DOHH2 (cell line): ENCODE measurements around the gene SYNE4.

Experiments
- H3F3A ChIP-seq: fragments of 200-600 bp; sonication (generic), shearing (Covaris generic); 2 replicates; pipeline ENCODE4 v1.6.0; 2016; ENCODE audit warnings: antibody characterized with exemption, mild to moderate bottlenecking; ENCODE audit not compliant: control insufficient read depth, insufficient read depth
- H3K27ac ChIP-seq: fragments of 200-600 bp; sonication (generic); 2 replicates; pipeline ENCODE4 v1.5.1; 2014; ENCODE audit warnings: low read depth, mild to moderate bottlenecking, low read length, moderate library complexity
- H3K27me3 ChIP-seq: fragments of 200-600 bp; sonication (generic); 2 replicates; pipeline ENCODE4 v1.6.1; 2014; ENCODE audit warnings: mild to moderate bottlenecking, low read length, mixed read lengths; ENCODE audit not compliant: control insufficient read depth
- H3K36me3 ChIP-seq: fragments of 200-600 bp; sonication (generic); 2 replicates; pipeline ENCODE4 v1.6.1; 2014; ENCODE audit warnings: mild to moderate bottlenecking, low read length, moderate library complexity, mixed read lengths; ENCODE audit not compliant: control insufficient read depth
- H3K4me1 ChIP-seq: fragments of 200-600 bp; sonication (generic); 2 replicates; pipeline ENCODE4 v1.6.1; 2014; ENCODE audit warnings: mild to moderate bottlenecking, low read length, mixed read lengths; ENCODE audit not compliant: control insufficient read depth
- H3K4me2 ChIP-seq: fragments of 200-600 bp; sonication (generic); 2 replicates; pipeline ENCODE4 v1.6.0; 2014; ENCODE audit warnings: mild to moderate bottlenecking, low read length, moderate library complexity
- H3K4me3 ChIP-seq: fragments of 200-600 bp; sonication (generic); 2 replicates; pipeline ENCODE4 v1.5.1; 2014; ENCODE audit warnings: mild to moderate bottlenecking, low read length, mixed read lengths
- H3K79me2 ChIP-seq: fragments of 200-600 bp; sonication (generic); 2 replicates; pipeline ENCODE4 v1.6.1; 2014; ENCODE audit warnings: mild to moderate bottlenecking, low read length, mixed read lengths; ENCODE audit not compliant: control insufficient read depth
- H3K9me2 ChIP-seq: fragments of 200-600 bp; sonication (generic); replicated peaks from 2 replicates; pipeline ENCODE4 v1.6.1; 2014; ENCODE audit warnings: mild to moderate bottlenecking, low read length, mixed read lengths; ENCODE audit not compliant: control insufficient read depth
- H3K9me3 ChIP-seq: fragments of 200-600 bp; sonication (generic); 2 replicates; pipeline ENCODE4 v1.6.1; 2014; ENCODE audit warnings: antibody characterized with exemption, low read length, mixed read lengths; ENCODE audit not compliant: control insufficient read depth, insufficient read depth
- H4K20me1 ChIP-seq: fragments of 200-600 bp; sonication (generic); 2 replicates; pipeline ENCODE4 v1.6.0; 2014; ENCODE audit warnings: low read depth, mild to moderate bottlenecking, antibody characterized with exemption, low read length, moderate library complexity; ENCODE audit not compliant: control insufficient read depth, insufficient read depth
- EZH2phosphoT487 ChIP-seq: fragments of 200-600 bp; sonication (generic); IDR thresholded peaks from 2 replicates; pipeline ENCODE4 v1.6.1; 2017; ENCODE audit warnings: borderline replicate concordance, mild to moderate bottlenecking, antibody characterized with exemption, low read length, moderate library complexity, mixed read lengths
- TF ChIP-seq, protein P1 (sequence below): fragments of 200-600 bp; sonication (generic); IDR thresholded peaks from one replicate; pipeline ENCODE4 v1.5.1; 2014; ENCODE audit warnings: antibody characterized with exemption, mild to moderate bottlenecking, low read depth, low read length; ENCODE audit not compliant: poor library complexity, severe bottlenecking

SYNE4 gene

DNA sequence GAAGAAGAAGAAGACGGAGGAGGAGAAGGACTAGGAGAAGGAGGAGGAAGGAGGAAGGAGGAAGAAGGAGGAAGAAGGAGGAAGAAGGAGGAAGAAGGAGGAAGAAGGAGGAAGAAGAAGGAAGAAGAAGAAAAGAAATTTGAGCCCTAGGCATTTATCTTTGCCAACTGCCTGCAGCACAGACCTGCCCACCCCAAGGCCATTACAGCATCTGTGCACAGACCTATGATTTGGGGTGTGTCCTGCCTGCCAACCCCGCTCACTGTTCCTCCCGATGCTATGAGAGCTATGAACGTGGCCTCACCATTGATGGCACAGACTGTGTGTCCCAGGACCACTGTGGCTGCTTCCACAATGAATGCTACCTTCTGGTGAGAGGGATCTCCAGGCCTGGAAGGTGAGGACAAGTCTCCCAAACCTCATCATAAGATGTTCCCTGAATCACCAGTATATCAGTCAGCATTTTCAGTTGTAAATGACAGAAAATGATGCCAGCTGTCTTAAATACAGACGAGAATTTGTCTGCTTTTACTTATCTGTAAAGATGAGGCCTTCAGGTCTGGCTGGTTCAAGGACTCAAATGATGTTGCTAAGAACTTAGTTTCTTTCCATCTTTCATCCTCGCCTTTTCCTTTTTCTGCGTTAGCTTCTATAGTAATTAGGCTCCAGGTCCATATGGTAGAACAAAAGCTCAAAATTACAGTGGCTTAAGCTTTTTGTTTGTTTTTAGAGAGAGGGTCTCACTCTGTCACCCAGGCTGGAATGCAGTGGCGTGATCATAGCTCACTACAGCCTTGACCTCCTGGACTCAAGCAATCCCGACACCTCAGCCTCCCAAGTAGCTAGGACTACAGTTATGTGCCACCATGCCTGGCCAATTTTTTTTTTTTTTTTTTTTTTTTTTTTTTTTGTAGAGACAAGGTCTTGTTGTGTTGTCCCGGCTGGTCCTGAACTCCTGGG is 17.6 kb downstream of the SYNE4 start:
- Histone ChIP-seq H3K4me3 (no peak overlapping the region), H3K27me3 (peaks cover 12% of the 10 kb centered on the region), H3K36me3 (0 out of 2 replicates have a peak, but pooled peaks cover under 1% of the 10 kb centered on the region), H3K9me2 (no peaks in the 10 kb centered on the region), H3K27ac (no peak overlapping the region), H3K4me2 (no peak overlapping the region), H3F3A (0 out of 2 replicates have a peak, but pooled peaks cover 2% of the 10 kb centered on the region), H3K4me1 (peaks cover 17% of the 10 kb centered on the region), H3K9me3 (peaks cover 5% of the 10 kb centered on the region; the same call in 1 of the 2 replicates), H3K79me2 (peaks cover 10% of the 10 kb centered on the region), H4K20me1 (no peaks in the 10 kb centered on the region)
- TF ChIP-seq, protein P1, sequence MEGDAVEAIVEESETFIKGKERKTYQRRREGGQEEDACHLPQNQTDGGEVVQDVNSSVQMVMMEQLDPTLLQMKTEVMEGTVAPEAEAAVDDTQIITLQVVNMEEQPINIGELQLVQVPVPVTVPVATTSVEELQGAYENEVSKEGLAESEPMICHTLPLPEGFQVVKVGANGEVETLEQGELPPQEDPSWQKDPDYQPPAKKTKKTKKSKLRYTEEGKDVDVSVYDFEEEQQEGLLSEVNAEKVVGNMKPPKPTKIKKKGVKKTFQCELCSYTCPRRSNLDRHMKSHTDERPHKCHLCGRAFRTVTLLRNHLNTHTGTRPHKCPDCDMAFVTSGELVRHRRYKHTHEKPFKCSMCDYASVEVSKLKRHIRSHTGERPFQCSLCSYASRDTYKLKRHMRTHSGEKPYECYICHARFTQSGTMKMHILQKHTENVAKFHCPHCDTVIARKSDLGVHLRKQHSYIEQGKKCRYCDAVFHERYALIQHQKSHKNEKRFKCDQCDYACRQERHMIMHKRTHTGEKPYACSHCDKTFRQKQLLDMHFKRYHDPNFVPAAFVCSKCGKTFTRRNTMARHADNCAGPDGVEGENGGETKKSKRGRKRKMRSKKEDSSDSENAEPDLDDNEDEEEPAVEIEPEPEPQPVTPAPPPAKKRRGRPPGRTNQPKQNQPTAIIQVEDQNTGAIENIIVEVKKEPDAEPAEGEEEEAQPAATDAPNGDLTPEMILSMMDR, result no peak
- no peak for TF ChIP-seq EZH2phosphoT487

DNA sequence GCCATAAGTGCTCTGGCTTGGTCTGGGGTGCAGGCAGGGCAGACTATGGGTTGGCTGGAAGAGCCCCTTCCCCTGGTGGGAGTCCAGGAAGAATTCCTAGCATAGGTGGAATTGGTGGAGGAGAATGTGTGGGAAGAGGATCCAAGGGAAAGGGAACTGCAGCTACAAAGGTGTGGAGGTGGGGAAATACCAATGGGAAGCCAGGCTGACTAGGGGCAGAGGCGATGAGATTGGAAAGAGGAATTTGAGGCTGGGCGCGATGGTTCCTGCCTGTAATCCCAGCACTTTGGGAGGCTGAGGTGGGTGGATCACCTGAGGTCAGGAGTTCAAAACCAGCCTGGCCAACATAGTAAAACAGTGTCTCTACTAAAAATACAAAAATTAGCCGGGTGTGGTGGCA is 18.5 kb downstream of the SYNE4 start:
- Histone ChIP-seq H3K9me2 (no peaks in the 10 kb centered on the region), H3K79me2 (peaks cover 1% of the 10 kb centered on the region), H4K20me1 (no peaks in the 10 kb centered on the region), H3K36me3 (no peaks in the 10 kb centered on the region), H3F3A (0 out of 2 replicates have a peak, but pooled peaks cover 2% of the 10 kb centered on the region), H3K4me1 (peaks cover 14% of the 10 kb centered on the region), H3K4me3 (no peak overlapping the region), H3K27ac (no peak overlapping the region), H3K27me3 (peaks cover 15% of the 10 kb centered on the region), H3K4me2 (no peak overlapping the region), H3K9me3 (peaks cover 5% of the 10 kb centered on the region; the same call in 1 of the 2 replicates)
- TF ChIP-seq EZH2phosphoT487, result no peak
- TF ChIP-seq, protein P1, result no peak

DNA sequence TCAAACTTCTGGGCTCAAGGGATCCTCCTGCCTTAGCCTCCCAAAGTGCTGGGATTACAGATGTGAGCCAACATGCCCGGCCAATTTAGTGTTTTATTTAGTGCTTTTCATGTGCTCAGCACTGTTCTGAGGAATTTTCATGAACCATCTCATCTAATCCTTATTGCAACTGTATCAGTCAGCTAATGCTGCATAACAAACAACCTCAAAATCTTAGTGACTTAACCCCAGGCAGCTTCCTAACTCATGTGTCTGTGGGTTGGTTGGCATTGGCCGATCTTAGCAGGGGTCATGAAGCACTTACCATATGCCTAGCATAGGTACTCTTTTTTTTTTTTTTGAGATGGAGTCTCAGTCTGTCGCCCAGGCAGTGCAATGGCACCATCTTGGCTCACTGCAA is 19.8 kb downstream of the SYNE4 start:
- 0 out of 2 replicates have a peak, but pooled peaks cover 2% of the 10 kb centered on the region for H3F3A ChIP-seq
- no peak overlapping the region for H3K27ac ChIP-seq
- peaks cover 5% of the 10 kb centered on the region; the same call in 1 of the 2 replicates for H3K9me3 ChIP-seq
- no peaks in the 10 kb centered on the region for H3K36me3 ChIP-seq
- H3K27me3 ChIP-seq, result peaks cover 15% of the 10 kb centered on the region
- H3K4me3 ChIP-seq, result no peak overlapping the region
- peaks cover 9% of the 10 kb centered on the region; the same call in 1 of the 2 replicates for H3K4me1 ChIP-seq
- no peak for TF ChIP-seq EZH2phosphoT487
- TF ChIP-seq, protein P1, result no peak
- no peak overlapping the region for H3K4me2 ChIP-seq
- H4K20me1 ChIP-seq, result no peaks in the 10 kb centered on the region
- no peaks in the 10 kb centered on the region for H3K79me2 ChIP-seq
- H3K9me2 ChIP-seq, result no peaks in the 10 kb centered on the region
